NCI-H69 (cell line): ENCODE data around the gene CDH4.
"Not testable (repeated sequence)": the region's sequence is repeated elsewhere in the genome, so short reads cannot be mapped to it uniquely, and the experiment has no call there.

Source experiments
- DNase-seq: peaks from one replicate; lab custom pipeline; 2025; lab: John Stamatoyannopoulos, UW

CDH4 gene

DNA sequence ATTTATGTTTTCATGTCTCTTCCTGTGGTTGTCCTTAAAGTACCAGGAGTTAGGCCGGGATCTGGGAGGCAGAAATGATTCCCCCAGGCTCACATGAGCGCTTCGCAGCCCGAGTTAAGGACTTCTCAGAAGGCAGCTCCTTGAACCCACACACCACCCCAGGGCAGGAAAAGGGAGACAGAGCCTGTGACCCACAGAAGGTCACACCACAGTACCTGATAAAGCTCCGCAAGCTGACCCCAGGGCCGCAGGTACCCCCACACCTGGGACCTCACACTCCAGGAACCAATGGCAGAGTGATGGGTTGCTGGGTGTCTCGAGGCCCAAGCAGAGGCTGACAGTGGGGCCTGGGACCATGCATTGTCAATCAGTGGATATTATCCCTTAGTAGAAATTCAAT is 207.6 kb downstream of the CDH4 start:
- no peak for DNase-seq

DNA sequence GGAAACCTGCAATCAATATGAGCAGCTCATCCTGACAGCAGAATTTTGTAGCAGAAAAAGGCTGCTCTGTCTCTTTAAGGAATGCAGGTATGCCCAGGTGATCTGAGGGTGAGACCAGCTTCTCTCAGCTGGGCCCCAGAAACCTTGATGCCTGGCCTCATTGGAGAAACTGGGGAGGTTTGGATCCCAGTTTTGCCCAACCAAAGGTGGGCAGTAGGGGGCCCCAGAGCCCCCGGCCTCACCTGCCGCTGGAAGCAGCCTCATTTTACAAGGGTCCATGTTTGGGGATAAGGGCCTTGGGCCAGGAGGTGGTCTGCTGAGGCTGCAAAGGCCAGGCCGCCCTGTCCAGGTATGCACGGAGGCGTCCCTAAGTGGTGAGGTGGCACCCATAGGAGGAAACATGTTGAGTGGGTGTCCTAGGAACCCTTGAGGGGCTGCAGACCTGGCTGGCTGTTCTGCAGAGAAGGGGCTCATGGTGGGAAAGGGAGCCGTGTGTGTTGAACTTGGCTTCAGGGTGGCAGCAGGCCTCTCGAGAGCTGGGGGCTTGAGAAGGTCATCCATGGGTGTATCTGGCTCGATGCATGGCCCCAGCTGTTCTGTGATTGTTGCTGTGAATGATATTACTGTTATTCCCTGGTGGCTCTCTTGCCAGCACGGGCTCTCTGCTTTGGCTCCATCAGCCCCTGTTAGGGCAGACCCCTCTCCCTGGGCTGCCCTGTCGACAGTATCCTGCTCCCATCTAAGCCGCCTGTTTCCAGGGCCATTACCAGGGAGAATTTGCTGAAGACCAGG is 208.4 kb downstream of the CDH4 start:
- no peak for DNase-seq

- DNase-seq, result no peak
Observed at GRCh38 chr20:61461461-61461860, 209.4 kb downstream of the CDH4 start.

DNA sequence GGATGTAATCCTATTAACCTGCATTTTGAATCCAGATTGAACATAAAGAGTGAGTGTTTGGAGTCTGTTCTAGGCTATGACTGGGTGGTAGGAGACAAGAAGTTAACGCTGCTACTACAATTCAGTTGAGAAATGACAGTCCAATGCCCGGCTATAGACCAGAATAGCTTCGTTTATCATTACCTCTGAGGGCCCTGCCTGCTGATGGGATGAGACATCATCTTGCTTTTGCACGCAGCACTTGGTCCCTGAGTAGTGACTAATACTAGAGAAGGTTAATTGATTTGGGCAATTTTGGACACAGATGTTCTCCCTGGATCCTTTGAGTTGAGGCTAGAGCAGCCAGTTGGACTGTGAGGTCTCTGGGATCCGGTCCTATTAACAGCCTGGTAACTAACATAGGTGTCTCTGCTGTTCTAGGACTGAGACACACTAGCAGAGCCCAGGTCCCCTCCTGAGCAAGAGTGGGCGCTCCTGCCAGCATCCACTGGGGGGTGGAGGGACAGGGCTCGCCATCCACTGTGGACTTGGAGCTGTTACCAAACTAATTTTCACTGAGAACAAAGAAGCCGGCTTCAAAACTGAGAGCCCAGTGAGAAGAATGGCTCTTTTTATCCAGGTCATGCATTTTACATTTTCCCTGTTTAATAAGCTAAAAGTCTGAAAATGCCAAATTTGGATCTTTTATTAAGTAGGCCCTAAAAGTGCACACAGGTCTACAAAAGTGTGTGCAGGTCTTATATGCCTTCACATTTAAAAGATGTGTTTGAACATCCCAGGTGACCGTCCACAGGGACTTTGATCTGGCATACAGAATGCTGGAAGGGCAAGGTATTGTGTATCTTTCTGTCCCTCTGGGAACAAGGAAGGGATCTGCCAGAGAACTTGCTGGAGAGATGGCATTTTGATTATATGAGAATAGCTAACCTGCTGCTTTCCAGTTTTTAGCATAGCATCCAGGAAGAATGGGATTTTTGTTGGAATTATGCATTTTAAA is 212.5 kb downstream of the CDH4 start:
- DNase-seq, result no peak

GRCh38 chr20:61475729-61476128 is 223.7 kb downstream of the CDH4 start:
- DNase-seq, result no peak

DNA sequence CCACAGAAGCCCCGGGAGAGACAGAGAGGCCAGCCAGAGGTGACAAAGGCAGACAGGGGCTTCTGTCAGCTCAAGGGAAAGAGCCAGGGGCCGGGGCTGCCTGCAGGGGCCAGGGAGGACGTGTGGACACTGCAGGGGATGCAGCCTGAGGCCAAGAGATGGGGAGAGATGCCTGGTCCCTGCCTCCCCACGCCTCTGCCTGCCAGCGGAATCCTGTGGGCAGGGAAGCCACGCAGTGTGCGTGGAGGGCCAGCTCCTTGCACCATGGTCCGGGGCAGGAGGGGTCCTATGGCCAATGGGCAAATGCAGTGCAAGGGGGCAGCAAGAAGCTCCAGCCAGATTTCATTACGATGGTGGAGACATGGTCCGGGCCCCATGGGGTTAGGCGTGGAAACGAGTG is 224.9 kb downstream of the CDH4 start:
- DNase-seq, result no peak

- no peak for DNase-seq
Observed at GRCh38 chr20:61477451-61477861, 225.4 kb downstream of the CDH4 start.

GRCh38 chr20:61478094-61478493 is 226.0 kb downstream of the CDH4 start:
- no peak for DNase-seq

DNA sequence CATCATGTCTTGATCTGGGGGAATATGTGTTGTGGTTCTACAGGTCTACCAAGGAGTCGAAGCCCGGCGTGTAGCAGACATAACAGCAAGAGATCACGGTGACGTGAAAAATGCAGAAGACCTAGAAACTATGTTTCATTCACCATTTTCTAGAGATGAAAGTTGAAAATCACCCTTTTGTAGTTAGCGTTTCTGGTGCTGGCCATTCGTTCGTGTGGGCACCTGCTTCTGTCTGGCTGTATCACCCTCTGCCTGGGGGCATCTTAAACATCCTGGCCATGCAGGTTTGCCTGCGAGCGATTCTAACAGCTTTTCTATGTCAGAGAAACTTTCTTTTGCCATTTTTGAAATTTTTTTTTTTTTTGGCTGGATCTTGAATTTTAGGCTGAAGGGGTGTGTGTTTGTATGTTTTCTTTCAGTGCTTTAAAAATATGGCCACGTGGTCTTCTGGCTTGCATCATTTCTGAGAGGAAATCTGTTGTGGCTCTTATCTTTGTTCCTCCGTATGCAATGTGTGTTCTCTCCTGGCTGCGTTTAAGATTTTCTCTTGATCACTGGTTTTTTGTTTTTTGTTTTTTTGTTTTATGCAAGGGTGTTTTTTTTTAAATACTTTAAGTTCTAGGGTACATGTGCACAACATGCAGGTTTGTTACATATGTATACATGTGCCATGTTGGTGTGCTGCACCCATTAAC is 226.7 kb downstream of the CDH4 start:
- no peak for DNase-seq

DNA sequence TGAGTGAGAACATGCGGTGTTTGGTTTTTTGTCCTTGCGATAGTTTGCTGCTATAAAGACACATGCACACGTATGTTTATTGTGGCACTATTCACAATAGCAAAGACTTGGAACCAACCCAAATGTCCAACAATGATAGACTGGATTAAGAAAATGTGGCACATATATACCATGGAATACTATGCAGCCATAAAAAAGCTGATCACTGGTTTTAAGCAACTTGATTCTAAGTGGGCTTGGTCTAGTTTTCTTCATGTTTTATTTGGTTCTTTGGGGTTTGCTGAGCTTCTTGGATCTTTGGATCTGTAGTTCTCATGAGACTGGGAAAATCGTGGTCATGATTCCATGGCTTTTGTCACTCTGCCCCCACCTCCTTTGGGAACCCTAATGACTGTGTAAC is 227.4 kb downstream of the CDH4 start:
- not testable (repeated sequence) for DNase-seq

GRCh38 chr20:61480158-61480825 is 228.2 kb downstream of the CDH4 start:
- no peak for DNase-seq

- no peak for DNase-seq
Observed at GRCh38 chr20:61482056-61482887, 230.2 kb downstream of the CDH4 start.

DNA sequence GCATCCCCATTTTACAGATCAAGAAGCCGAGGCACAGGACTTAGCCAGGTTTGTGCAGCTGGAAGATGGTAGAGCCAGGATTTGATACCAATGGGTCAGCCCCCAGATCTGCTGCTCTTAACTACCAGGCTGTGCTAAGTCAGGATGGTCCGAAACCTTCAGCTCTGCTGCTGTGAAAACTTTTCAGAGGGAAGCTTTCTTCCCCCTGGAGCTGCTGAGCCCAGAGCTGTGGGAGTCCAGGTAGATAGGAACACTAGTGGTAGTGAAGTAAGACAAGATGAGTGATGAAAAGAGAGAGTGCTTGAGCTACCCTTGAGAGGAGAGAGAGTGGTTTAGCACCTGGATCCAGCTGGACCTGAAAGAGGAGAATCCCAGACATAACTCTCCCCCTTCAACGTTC is 230.8 kb downstream of the CDH4 start:
- no peak for DNase-seq

GRCh38 chr20:61483336-61484067 is 231.4 kb downstream of the CDH4 start:
- DNase-seq, result no peak

DNA sequence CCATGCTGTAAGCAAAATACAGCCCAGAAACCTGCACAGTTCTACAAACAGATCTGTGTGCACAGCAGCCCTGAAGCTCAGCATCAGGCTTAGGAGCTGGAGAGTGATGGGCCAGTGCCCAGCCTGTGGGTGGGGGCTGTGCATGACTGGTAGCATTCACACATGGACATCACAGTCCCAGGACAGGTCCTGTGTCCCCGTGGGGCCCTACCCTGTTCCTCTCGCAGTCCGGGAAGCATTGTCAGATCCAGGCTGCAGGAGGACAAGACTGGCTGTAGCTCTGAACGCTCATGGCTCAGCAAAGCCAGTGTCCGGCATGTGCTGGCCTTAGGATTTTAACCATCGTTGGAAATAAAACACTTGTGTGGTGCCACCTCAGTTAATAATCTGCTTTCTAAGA is 234.1 kb downstream of the CDH4 start:
- DNase-seq, result no peak

DNA sequence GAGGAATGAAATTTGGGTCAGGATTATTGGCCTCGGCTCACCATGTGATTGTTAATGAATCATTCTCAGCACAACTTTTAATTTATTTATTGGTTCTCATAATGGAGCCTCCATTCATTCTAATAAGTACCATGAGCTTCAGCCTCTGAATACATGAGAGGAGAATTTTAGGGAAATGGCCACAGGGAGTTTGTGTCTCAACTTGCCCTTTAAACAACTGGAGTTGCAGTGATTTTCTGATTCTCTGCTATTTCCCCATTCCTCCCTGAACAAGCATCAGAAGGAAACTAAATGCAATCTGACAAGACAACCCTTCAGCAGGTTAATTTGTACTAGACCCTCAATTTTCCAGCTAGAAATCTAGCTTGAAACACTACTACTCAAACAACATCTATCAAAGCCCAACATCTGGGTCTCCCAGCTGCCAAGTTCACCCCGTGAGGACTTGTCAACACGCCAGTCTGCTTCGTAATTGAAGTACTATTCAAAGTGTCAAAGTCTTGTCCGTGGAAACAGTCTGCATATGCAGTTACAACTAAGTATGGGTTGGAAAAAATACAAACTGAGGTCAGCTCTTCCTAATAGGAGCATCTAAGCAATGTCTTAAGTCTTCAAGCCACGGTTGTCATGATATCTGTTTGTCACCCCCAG is 235.4 kb downstream of the CDH4 start:
- no peak for DNase-seq

DNA sequence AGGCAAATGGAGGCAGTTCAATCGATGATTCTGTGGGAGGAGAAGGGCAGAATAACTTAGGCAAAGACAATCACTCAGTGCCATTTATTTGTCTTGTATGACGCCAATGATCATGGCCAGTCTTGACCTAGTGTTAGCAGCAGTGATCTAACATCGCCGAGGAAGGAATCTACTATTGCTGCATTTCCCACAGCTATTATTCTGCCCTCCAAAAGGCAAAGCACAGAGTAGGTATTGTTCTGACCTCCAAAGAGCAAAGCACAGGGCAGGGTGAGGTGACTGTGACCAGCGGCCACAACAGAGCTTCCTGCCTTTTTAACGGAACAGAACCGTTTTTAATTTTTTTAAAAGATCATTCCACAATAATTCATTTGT is 235.9 kb downstream of the CDH4 start:
- DNase-seq, result no peak

DNA sequence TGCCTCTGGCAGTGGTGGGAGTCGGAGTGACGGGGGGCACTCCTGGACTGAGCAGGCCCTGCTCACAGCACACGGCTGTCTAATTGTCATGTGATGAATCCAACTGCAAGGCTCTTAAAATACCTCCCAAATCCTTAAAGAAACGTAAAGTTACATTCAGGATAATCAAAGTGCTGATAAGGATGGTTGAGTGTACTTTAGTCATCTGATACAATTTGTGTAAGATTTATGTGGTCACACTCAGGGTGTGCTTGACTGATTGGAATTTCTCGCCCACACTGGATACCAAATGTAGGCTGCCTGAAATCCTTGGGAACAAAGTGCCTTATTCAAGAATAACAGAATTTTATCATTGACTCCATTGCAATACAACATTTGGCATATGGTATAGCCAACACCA is 238.7 kb downstream of the CDH4 start:
- no peak for DNase-seq

DNA sequence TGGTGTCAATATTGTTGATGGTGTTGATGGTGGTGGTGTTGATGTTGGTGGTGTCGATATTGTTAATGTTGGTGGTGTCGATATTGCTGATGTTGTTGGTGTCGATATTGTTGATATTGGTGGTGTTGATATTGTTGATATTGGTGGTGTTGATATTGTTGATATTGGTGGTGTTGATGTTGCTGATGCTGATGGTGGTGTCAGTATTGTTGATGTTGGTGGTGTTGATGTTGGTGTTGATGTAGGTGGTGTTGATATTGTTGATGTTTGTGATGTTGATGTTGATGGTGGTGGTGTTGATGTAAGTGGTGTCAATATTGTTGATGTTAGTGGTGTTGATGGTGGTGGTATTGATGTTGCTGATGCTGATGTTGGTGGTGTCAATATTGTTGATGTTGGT is 240.0 kb downstream of the CDH4 start:
- DNase-seq, result no peak

- DNase-seq, result no peak
Observed at GRCh38 chr20:61493798-61494305, 241.8 kb downstream of the CDH4 start.
